MV-4-11 (cell line): Measurements from ENCODE around the gene FBXO21.
"Not testable (repeated sequence)": the region's sequence is repeated elsewhere in the genome, so short reads cannot be mapped to it uniquely, and the experiment has no call there.

Source experiments
- DNase-seq: peaks from one replicate; lab custom pipeline; 2025; lab: John Stamatoyannopoulos, UW

Gene FBXO21

DNA sequence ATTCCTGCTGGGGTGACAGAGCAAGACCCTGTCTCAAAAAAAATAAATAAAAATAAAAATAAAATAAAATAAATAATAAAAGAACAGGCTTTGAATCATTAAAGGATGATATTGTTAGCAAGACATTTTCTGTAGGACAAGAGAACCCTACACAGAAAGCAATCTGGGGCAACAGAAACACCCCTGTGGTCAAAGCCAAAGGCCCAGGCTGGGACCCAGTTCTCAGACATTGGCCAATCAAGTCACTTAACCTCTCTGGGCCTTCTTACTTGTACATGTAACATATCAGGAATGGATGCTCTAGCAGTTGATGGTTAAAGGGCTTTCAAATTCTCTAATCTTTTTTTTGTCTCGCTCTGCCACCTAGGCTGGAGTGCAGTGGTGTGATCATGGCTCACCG lies 55.5 kb downstream of the FBXO21 start:
- no peak for DNase-seq

- peak; percentile 94 for DNase-seq
Observed at GRCh38 chr12:117134059-117134458, 56.2 kb downstream of the FBXO21 start.

DNA sequence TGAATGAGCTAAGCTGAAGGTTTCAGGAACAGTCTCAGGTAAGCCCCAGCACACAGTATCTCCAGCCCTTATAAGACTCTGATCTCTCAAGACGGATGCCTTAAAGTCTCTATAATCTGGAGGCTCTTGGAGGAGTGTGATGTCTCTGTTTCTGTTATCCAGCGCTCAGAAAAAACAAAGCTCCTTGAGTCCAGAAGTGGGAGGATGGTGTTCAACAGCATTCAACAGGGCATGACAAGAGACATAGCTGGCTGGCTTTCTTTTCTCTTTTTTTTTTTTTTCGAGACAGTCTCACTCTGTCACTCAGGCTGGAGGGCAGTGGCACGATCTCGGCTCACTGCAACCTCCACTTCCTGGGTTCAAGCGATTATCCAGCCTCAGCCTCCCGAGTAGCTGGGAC lies 59.5 kb downstream of the FBXO21 start:
- no peak for DNase-seq

GRCh38 chr12:117129391-117129790 lies 60.9 kb downstream of the FBXO21 start:
- no peak for DNase-seq

DNA sequence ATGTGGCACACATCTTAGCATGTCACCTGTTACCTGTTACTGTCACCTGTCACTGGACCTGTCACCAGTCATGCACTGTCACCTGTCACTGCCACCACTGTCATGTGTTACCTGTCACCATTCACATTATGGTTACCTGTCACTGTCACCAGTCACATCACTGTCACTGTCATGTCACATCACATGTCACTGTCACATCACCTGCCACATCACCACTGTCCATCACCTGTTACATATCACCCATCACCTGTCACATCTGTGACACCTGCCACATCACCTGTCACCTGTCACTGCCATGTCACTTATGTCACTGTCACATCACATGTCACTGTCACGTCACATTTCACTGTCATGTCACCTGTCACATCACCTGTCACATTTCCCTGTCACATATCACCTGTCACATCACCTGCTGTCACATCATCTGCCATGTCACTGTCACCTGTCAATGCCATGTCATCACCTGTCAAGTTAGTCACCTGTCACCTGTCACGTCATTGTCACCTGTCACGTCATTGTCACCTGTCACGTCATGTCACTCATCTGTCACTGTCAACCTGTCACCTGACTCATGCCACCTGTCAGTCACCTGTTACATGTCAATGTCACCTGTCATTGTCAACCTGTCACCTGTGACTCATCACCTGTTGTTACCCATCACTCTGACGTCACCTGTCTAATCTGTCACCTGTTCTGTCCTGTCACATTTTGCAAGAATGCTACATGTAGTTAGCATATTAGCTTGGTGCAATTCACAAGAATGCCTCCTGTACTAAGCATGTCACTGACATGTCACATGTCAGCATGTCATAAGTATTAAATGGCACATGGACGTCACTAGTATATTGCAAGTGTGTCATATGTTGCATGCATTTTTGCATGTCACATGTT lies 62.1 kb downstream of the FBXO21 start:
- DNase-seq, result no peak

- no peak for DNase-seq
Observed at GRCh38 chr12:117126335-117126734, 63.9 kb downstream of the FBXO21 start.

DNA sequence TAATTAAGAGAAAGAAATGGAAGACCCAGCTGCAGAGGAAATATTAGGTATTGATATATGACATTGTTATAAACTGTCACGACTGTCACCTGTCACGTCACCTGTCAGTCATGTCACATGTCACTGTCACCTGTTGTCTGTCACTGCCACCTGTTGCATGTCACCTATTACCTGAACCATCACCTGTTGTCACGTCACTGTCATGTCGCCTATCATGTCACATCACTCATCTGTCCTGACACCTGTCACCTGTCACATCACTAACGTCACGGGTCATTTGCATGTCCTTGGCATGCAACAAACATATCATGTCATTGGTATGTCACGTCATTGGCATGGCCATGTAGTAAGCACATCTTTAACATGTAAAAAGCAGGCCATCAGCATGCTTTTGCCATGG lies 64.5 kb downstream of the FBXO21 start:
- DNase-seq, result no peak

DNA sequence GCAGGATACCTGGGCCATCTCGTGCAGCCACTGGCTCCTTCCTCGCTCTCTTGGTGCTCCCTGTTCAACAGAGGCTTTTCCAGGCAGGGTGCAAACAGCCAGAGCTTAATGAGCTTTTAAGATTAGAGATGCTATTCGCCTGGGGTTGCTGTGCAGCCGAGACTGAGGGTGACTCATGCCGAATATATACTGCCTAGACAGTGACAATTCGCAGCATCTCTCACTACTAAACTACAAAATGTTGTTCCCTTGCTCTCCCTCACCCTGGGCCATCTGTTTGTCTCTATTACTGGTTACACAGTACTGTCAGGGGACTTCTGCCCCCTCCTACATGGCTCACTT lies 65.0 kb downstream of the FBXO21 start:
- DNase-seq, result no peak

DNA sequence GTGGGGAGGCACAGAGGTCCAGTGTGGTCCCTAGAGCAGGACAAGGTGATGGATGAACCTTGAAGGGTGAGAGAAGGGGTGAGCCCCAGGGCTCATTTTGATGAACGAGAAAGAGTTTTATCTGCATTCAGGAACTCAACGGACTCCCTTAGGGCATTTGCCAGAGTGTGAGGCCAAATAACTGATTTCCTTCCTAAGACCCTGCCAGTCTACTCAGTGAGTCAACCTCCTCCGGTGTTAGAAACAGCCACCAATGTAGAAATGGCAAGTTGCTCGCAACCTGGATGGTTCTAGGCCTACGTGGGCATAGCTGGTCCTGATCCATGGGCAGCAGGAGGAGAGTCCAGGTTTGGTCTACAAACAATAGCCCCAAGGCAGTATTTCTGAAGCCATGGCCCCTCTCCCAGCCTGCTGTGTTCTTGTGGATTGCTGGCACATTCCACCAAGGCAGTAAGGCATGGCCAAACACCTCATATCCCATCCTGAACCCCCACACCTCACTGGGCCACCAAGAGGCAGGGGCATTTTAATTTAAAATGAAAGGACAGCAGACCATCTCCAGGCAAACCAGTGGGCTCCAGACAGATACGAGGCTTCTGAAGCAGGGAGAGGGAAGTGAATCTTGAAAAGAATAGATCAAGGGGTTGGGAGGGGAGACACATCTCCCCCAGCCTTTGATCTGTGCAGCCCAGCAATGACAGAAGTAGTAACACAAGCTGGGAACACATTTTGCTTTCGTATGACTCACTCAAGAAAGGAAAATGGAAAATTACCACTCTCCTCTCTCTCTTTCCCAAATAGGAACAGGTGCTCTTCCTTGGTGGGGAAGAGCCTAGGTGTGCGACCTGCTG lies 65.6 kb downstream of the FBXO21 start:
- DNase-seq, result peak; percentile 18

DNA sequence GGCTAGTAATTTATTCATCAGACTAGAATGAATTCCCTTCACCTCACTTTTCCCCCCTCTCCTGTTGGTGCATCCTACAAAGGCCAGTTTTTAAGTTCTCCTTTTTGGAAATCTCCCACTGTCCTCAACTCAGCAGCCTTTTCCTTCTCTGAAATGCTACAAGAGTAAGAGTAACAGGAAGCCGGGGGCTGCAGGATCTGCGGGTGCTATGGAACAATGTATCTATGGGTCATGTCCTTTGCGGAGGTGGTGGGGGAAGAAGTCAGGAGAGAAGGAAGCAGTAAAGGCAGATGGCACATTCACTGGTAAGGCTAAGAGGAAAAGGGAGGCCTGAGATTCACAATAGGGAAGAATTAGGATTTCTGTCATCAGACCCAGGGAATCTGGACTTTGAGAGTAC lies 68.8 kb downstream of the FBXO21 start:
- DNase-seq, result no peak

DNA sequence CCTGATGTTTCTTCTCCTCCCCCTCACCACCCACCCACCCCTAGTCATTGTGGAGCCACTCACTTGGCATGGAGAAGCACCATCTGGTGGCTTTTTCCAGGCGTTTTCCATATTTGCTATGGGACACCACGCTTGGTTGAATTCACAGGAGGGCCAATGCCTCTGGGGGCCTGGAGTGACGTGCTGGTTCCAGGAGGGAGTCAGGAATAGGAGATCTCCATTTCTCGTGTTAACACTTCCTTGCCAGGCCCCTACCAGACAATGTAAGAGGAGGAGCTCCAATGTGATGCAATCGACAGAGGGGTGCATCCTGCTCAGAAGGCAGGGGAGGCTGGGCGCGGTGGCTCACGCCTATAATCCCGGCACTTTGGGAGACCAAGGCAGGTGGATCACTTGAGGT lies 69.5 kb downstream of the FBXO21 start:
- peak; percentile 31 for DNase-seq

DNA sequence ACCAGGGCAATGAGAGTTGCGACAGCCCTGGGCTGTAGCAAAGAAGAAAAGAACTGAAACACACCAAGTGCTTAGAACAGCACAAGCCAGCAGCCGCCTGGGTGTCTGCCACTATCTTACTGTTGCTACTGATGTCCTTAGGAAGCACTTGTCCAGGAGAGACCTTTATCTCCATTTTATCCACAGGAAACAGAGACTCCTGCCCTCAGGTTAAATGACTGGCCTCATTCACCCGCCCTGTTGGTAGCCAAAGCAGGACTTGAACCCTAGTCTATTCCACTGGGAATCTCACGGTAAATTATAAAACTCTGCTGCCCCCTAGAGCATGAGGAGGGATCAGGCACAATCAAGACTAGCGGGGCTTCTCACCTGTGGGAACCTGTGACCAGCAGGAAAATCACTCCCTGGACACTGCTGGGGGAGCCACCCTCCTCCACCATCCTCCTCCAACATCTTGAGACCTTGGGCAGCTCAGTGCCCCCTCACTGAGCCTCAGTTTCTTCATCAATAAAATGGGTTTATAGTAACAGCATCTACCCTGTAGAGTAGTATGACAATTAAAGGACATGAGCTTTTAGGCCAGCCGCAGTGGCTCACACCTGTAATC lies 70.6 kb downstream of the FBXO21 start:
- DNase-seq, result peak; percentile 63

DNA sequence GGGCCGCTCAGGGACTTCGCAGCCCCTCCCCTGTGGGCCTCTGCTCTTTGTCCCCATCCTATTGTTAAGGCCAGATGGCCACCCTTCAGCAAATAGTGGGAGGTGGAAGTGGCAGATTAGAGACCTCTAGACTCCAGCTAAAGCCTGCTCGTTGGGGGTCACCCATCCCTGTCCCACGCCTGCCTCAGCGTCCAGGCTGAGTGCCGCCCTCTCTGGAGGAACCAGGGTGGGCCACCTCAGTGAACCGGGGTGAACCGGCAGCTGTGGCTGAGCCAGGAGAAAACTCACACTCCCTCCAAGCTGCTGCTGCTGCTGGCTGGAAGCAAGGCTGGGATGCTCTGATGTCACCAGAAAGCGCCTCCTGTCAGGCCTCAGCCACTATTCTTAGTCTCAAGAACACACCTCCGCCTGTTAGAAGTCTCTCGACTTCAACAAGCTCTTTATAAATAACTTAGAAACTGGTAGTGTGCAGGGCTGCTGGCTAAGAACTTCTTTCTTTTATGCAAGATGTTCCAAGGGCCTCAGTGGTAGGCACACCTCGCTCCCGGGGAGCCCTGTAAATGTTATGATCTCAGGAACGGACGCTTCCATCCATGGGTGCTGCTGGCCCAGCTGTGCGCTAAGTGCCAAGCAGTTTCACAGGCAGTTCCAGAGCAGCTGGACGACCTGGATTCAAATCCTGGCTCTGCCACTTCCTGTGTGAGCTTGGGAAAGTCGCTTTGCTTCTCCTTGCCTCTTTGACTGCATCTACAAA lies 71.3 kb downstream of the FBXO21 start:
- DNase-seq, result no peak

- DNase-seq, result no peak
Observed at GRCh38 chr12:117114784-117115183, 75.5 kb downstream of the FBXO21 start.

- DNase-seq, result no peak
Observed at GRCh38 chr12:117113231-117113630, 77.0 kb downstream of the FBXO21 start.

- peak; percentile 52 for DNase-seq
Observed at GRCh38 chr12:117111821-117112595, 78.3 kb downstream of the FBXO21 start.

DNA sequence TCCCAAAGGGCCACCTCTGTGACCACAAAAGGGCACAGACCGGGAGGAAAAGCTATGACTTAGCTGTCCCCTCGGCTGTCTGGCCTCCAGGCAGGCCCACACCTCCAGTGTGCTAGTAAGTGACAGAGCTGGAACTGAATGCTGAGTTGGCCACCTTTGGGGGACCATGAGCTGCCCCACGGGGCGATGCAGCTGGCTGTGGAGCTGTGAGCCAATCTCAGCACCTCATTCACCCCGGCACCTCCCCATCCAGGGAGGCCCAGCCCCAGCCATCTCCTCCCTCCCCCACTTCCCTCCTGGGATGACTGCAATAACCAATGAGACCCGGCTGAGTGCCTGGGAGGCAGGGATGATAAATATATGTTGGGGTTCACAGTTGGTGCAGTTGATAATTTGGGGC lies 78.9 kb downstream of the FBXO21 start:
- no peak for DNase-seq

- peak; percentile 52 for DNase-seq
Observed at GRCh38 chr12:117109943-117110635, 80.2 kb downstream of the FBXO21 start.

DNA sequence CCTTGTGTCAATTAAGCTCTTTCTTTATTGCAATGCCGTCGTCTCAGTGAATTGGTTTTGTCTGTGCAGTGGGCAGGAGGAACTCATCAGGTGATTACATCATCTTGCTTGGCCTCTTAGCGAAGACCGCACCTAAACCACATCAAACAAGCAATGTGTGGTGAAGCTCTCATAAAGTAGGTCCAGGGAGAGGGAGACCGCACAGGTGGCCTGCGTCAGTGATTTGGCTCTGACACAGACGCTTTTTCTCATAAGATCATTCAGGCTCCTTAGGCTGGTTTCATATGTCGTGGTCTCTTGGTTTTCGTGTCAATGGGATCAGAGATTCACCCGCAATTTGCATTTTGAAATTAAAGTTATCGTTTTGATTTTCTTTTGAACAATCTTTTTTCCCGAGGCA lies 84.4 kb downstream of the FBXO21 start:
- no peak for DNase-seq

GRCh38 chr12:117104003-117104402 lies 86.3 kb downstream of the FBXO21 start:
- DNase-seq, result not testable (repeated sequence)

DNA sequence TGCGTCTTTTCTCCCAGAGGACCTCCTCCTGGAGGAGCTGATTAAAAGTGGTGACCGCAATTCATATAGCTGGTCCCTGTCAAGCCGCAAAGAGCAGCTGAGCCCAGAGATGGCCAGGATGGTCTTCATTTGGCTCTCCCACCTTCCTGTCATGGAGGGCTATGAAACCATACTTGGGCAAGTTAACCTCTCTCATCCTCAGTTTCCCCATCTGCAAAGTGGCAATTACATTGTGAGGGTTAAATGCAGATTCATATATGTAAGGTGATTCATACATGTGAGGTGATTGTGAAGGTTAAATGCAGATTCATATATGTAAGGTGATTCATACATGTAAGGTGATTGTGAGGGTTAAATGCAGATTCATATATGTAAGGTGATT lies 87.5 kb downstream of the FBXO21 start:
- DNase-seq, result no peak
